Liver (tissue), 9 donors: Measurements from ENCODE around the gene CST9. TPM values are rescaled to one million over a fixed set of nuclear protein-coding genes. Genes with fewer than 3 reads are reported as not detected.

Experiments
- DNase-seq: peaks from one replicate; pipeline ENCODE4 v3.0.0-alpha.2; 2017; ENCODE audit warnings: low spot score
- H3K27ac ChIP-seq, 2 donors: one replicate each; pipeline ENCODE4 v1.7.0; 2013; ENCODE audit warnings: inconsistent platforms in 2 of 2, low read length in 2 of 2, control low read depth in 1 of 2, low read depth in 1 of 2, mild to moderate bottlenecking in 1 of 2
- H3K27me3 ChIP-seq, 4 donors: one replicate each; pipeline versions ENCODE4 v1.6.1 to v1.7.0; 2013; ENCODE audit warnings: low read length in 3 of 4, inconsistent platforms in 1 of 4, mild to moderate bottlenecking in 1 of 4, moderate library complexity in 1 of 4; ENCODE audit not compliant: control insufficient read depth in 4 of 4, insufficient read depth in 4 of 4
- H3K36me3 ChIP-seq, 4 donors: one replicate each; pipeline versions ENCODE4 v1.6.1 to v1.7.0; 2013; ENCODE audit warnings: low read length in 3 of 4, mild to moderate bottlenecking in 3 of 4, low read depth in 1 of 4, moderate library complexity in 1 of 4; ENCODE audit not compliant: control insufficient read depth in 4 of 4, insufficient read depth in 3 of 4
- H3K4me1 ChIP-seq, 4 donors: one replicate each; pipeline versions ENCODE4 v1.6.1 to v1.7.0; 2013; ENCODE audit warnings: low read length in 3 of 4, mild to moderate bottlenecking in 3 of 4, moderate library complexity in 1 of 4; ENCODE audit not compliant: control insufficient read depth in 4 of 4, insufficient read depth in 4 of 4
- H3K4me3 ChIP-seq, 3 donors: one replicate each; pipeline versions ENCODE4 v1.6.1 to v1.7.0; 2013; ENCODE audit warnings: low read length in 3 of 3, control low read depth in 1 of 3, low read depth in 1 of 3, mild to moderate bottlenecking in 1 of 3
- H3K9ac ChIP-seq, 2 donors: one replicate each; pipeline ENCODE4 v1.7.0; 2013; ENCODE audit warnings: low read length in 2 of 2, mild to moderate bottlenecking in 2 of 2, moderate library complexity in 2 of 2, control low read depth in 1 of 2, low read depth in 1 of 2
- H3K9me3 ChIP-seq, 4 donors: one replicate each; pipeline versions ENCODE4 v1.6.1 to v1.7.0; 2013; ENCODE audit warnings: low read length in 3 of 4; ENCODE audit not compliant: control insufficient read depth in 4 of 4
- CTCF ChIP-seq: fragments of 150-350 bp; IDR thresholded peaks from 2 replicates; pipeline ENCODE4 v1.5.1; 2017; ENCODE audit warnings: improper control_type of control experiment, low read depth, low read length; ENCODE audit not compliant: missing input control
- EGR1 ChIP-seq, 2 donors: IDR thresholded peaks; 2 replicates each; pipeline ENCODE4 v1.6.1; 2016 to 2018; ENCODE audit warnings: antibody characterized with exemption in 2 of 2, low read depth in 2 of 2
- FOXA1 ChIP-seq: IDR thresholded peaks from 2 replicates; pipeline ENCODE4 v1.6.1; 2016; ENCODE audit warnings: antibody characterized with exemption
- FOXA2 ChIP-seq: IDR thresholded peaks from 2 replicates; pipeline ENCODE4 v1.6.1; 2016; ENCODE audit warnings: antibody characterized with exemption
- GABPA ChIP-seq, 2 donors: IDR thresholded peaks in 1 of 2; conservative IDR thresholded peaks in 1 of 2; 2 replicates each; pipeline ENCODE4 v1.6.1; 2016; ENCODE audit warnings: antibody characterized with exemption in 2 of 2, mild to moderate bottlenecking in 1 of 2, moderate library complexity in 1 of 2
- HNF4A ChIP-seq, 2 donors: conservative IDR thresholded peaks; 2 replicates each; pipeline ENCODE4 v1.6.1; 2016; ENCODE audit warnings: antibody characterized with exemption in 2 of 2, mild to moderate bottlenecking in 2 of 2
- HNF4G ChIP-seq: IDR thresholded peaks from 2 replicates; pipeline ENCODE4 v1.6.1; 2016; ENCODE audit warnings: antibody characterized with exemption
- JUND ChIP-seq, 2 donors: IDR thresholded peaks; 2 replicates each; pipeline ENCODE4 v1.6.1; 2016; ENCODE audit warnings: antibody characterized with exemption in 2 of 2
- MAX ChIP-seq: IDR thresholded peaks from 2 replicates; pipeline ENCODE4 v1.6.1; 2016; ENCODE audit warnings: antibody characterized with exemption
- NR2F2 ChIP-seq: IDR thresholded peaks from 2 replicates; pipeline ENCODE4 v1.6.1; 2016; ENCODE audit warnings: antibody characterized with exemption
- RAD21 ChIP-seq, 2 donors: IDR thresholded peaks; 2 replicates each; pipeline ENCODE4 v1.6.1; 2016; ENCODE audit warnings: antibody characterized with exemption in 2 of 2, mild to moderate bottlenecking in 2 of 2
- RXRA ChIP-seq, 2 donors: IDR thresholded peaks; 2 replicates each; pipeline ENCODE4 v1.6.1; 2017 to 2018; ENCODE audit warnings: antibody characterized with exemption in 2 of 2, mild to moderate bottlenecking in 1 of 2
- SP1 ChIP-seq: IDR thresholded peaks from 2 replicates; pipeline ENCODE4 v1.6.1; 2018; ENCODE audit warnings: antibody characterized with exemption, mild to moderate bottlenecking
- TAF1 ChIP-seq: conservative IDR thresholded peaks from 2 replicates; pipeline ENCODE4 v1.6.1; 2016; ENCODE audit warnings: antibody characterized with exemption, mild to moderate bottlenecking
- YY1 ChIP-seq: IDR thresholded peaks from 2 replicates; pipeline ENCODE4 v1.6.1; 2016; ENCODE audit warnings: antibody characterized with exemption, mild to moderate bottlenecking
- WGBS: extraction: QIAGEN DNeasy Blood & Tissue Kit; methylation state at CpG from one replicate; pipeline ENCODE4 v1.1.7; 2013; 5-methylcytosine and 5-hydroxymethylcytosine counted together
- polyA plus RNA-seq, 2 donors: library from polyadenylated mRNA; stranded (reverse) in 1 of 2; unstranded in 1 of 2; fragments of 200-250 nt in 1 of 2; fragments of >200 nt in 1 of 2; fragmentation: Nextera tagmentation in 1 of 2; extraction: Ambion mirVana in 1 of 2; gene quantifications; one replicate each; pipeline versions ENCODE4 v1.2.1 to v1.2.3, GENCODE V29; 2013 to 2015
- total RNA-seq, 2 donors: library from RNA; depleted of rRNA; stranded (reverse); fragments of >200 nt; gene quantifications; one replicate each; pipeline ENCODE4 v1.2.3, GENCODE V29; 2014
- TF ChIP-seq, protein P1 (sequence below): IDR thresholded peaks from 2 replicates; pipeline ENCODE4 v1.6.1; 2016; ENCODE audit warnings: antibody characterized with exemption
- donor health status: healthy.
- donor health status: healthy.
- donor health status: healthy.
- donor health status: healthy.
- donor health status: healthy.

The CST9 gene
- total and polyA plus RNA-seq, 4 donors: not detected

GRCh38 chr20:23602699-23603098 lies 3.0 kb downstream of the CST9 start (continued):
- TF ChIP-seq, protein P1, sequence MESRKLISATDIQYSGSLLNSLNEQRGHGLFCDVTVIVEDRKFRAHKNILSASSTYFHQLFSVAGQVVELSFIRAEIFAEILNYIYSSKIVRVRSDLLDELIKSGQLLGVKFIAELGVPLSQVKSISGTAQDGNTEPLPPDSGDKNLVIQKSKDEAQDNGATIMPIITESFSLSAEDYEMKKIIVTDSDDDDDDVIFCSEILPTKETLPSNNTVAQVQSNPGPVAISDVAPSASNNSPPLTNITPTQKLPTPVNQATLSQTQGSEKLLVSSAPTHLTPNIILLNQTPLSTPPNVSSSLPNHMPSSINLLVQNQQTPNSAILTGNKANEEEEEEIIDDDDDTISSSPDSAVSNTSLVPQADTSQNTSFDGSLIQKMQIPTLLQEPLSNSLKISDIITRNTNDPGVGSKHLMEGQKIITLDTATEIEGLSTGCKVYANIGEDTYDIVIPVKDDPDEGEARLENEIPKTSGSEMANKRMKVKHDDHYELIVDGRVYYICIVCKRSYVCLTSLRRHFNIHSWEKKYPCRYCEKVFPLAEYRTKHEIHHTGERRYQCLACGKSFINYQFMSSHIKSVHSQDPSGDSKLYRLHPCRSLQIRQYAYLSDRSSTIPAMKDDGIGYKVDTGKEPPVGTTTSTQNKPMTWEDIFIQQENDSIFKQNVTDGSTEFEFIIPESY: no peak
- TF ChIP-seq FOXA1 (no peak), TAF1 (no peak), FOXA2 (no peak), GABPA (IDR thresholded peaks at IDR 0.05 in 1 of 2, conservative IDR thresholded peaks at IDR 0.05 in 1 of 2) (no peak), SP1 (no peak), NR2F2 (no peak), JUND (IDR thresholded peaks at IDR 0.05) (no peak)

GRCh38 chr20:23602241-23602640 lies 3.5 kb downstream of the CST9 start:
- Histone ChIP-seq H3K36me3 (no peaks in the 10 kb centered on the region), H3K9me3 (no peaks in the 10 kb centered on the region), H3K4me1 (no peaks in the 10 kb centered on the region), H3K27ac (no peak overlapping the region), H3K27me3 (peaks cover 0 to 3% (median 0%) of the 10 kb centered on the region in 4 donors), H3K4me3 (no peak overlapping the region), H3K9ac (no peak overlapping the region)
- DNase-seq: no peak
- WGBS: 61% methylated on average over 2 of the region's 2 CpGs
- TF ChIP-seq GABPA (IDR thresholded peaks at IDR 0.05 in 1 of 2, conservative IDR thresholded peaks at IDR 0.05 in 1 of 2): no peak
- TF ChIP-seq EGR1 (IDR thresholded peaks at IDR 0.05; ENCODE audit: low read depth in 2 of 2): no peak
- TF ChIP-seq RXRA (IDR thresholded peaks at IDR 0.05): no peak
- TF ChIP-seq HNF4A (conservative IDR thresholded peaks at IDR 0.05): no peak
- no peak for TF ChIP-seq CTCF
- no peak for TF ChIP-seq SP1
- TF ChIP-seq YY1: no peak
- no peak for TF ChIP-seq MAX
- TF ChIP-seq HNF4G: no peak

- H3K4me1 ChIP-seq: no peaks in the 10 kb centered on the region
- no peak overlapping the region for H3K27ac ChIP-seq
- no peaks in the 10 kb centered on the region for H3K36me3 ChIP-seq
- TF ChIP-seq YY1: no peak
- no peak for TF ChIP-seq NR2F2
- TF ChIP-seq SP1: no peak
- no peak for TF ChIP-seq JUND (IDR thresholded peaks at IDR 0.05)
- TF ChIP-seq HNF4A (conservative IDR thresholded peaks at IDR 0.05): no peak
- no peak for TF ChIP-seq RAD21 (IDR thresholded peaks at IDR 0.05)
- no peak for TF ChIP-seq CTCF
- no peak for DNase-seq
- no peaks in the 10 kb centered on the region for H3K9me3 ChIP-seq
- H3K27me3 ChIP-seq: peaks cover 0 to 3% (median 0%) of the 10 kb centered on the region in 4 donors
- 69% methylated on average over 4 of the region's 4 CpGs for WGBS
- H3K4me3 ChIP-seq: no peak overlapping the region
- no peak overlapping the region for H3K9ac ChIP-seq
These were observed 4.0 kb downstream of the CST9 start for GRCh38 chr20:23601715-23602114.
